HG02588 (cell line): Measurements from ENCODE around the gene LARGE1.
A peak's percentile ranks its signal among the peaks of the same experiment; 100 is the strongest.

Experiments
- ATAC-seq: cut with Tn5 transposase; IDR thresholded peaks from one replicate; pipeline ENCODE4 v1.9.1; 2021; ENCODE audit warnings: mild to moderate bottlenecking, moderate library complexity; ENCODE audit not compliant: unreplicated experiment

The LARGE1 gene

DNA sequence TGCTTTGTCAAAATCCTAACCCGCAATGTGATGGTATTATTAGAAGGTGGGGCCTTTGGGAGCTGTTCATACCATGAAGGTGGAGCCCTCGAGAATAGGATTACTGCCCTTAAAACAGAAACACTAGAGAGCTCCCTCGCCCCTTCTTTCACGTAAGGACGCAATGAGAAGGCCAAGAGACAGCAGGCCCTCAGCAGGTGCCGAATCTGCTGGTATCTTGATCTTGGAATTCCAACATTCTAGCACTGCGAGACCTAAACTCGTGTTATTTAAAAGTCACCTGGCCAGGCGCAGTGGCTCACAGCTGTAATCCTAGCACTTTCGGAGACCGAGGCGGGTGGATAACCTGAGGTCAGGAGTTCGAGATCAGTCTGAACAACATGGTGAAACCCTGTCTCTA lies 33.1 kb downstream of the LARGE1 start:
- ATAC-seq, result no peak

DNA sequence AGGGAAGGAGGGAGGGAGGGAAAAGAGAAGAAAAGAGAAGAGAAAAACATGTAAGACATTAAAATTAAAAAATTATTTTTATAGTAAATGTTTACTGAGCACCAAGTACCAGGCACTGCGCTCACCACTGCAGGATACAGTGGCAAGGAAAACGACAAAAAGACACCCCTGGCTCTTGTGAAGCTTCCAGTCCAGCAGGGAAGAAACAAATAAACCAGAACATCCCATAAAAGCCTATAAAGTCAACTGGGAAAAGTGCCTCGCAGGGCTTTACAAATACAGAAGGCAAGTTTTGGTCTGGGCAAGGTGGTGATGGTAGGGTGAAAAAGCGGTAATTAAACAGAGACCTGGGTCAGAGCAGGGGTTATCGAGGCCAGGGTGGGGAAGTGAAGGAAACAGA lies 33.6 kb downstream of the LARGE1 start:
- no peak for ATAC-seq

DNA sequence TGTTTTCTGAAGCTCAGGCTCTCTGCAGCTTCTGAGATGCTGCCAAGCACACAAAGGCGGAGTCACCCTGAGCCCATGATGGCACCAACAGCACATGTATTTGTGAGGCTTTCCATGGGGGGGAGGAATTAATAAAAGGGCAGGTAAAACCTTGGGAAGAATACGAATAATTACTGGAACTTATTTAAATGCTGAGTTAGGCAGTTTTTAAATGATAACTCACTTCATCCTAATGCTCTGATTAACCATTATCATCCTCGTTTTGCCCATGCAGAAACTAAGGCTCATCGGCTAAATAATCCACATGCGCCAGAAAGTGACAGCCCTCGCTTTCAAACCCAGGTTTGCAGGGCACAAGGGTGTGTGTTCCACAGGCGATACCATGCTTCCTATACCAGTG lies 35.4 kb downstream of the LARGE1 start:
- no peak for ATAC-seq

DNA sequence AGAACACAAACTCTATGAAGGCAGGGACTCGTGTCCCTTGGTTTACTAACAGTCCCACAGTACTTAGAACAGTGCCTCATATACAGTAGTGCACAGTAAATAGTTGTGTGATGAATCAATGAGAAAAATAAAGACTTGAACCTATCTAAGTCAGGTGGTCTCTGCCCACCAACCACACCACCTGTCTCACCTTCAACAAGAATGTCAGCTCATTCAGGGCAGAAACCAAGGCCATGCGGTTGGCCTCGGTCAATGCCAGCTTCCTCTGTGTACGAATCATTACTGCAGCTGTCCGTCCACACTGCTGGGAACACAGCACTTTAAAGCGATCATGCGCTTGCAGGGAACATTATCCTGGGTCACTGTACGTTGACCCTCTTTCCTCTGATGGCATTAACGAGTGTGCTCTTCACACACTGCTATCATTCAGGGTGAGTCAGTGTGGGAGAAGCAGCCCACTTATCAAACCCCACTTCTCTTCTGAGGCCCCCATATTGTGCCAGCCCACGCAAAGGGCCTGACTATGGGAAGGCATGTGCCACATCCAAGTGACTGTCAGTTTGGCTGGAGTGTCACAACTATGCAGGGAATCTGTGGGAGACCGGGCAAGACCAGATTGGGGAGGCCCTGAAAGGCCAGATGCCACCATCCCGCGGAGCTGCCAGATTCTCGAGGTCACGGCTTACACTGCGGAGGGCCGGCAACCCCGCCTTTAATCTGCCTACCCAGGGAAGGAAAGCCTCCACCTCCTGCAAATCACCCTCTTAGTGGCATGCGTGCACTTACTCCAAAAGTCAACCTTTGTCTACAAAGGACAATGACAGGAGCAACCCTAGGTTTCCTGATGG lies 36.1 kb downstream of the LARGE1 start:
- no peak for ATAC-seq

DNA sequence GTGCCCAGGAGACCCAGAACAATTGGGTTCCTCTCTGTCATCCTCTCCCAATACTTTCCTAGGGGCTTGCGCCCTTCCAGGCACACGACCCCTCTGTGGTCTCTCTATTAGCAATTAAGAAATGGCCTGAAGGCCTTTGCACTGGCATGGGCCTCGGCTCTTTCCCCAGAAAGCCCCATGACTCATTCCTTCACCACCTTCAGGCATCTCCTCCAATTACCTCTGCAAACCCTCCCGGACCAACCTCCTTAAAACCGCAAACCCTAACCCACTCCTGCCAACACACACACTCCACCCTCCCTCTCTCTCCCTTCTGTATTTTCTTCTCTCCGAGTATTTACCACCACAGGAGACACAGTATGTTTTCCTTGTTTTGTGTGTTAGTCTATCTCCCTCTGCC lies 36.7 kb downstream of the LARGE1 start:
- peak; percentile 51 for ATAC-seq

DNA sequence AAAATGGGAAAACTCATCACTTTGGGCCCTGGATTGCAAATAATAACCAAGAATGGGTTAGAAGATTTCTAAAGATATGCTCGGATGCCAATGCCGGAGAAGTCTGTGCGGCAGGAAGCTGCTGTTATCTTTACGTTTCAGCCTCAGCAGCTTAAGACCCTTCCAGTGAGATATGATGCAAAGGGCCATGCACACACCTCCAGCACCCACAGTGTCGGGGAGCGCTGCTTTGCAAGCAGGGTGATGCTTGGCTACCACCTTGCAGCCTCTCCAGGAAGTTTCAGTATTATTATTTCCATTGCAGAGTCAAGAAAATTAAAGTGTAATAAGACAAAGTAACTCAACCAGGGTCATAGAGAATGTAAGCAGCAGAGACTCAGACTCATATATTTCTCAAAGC lies 37.3 kb downstream of the LARGE1 start:
- ATAC-seq, result no peak

DNA sequence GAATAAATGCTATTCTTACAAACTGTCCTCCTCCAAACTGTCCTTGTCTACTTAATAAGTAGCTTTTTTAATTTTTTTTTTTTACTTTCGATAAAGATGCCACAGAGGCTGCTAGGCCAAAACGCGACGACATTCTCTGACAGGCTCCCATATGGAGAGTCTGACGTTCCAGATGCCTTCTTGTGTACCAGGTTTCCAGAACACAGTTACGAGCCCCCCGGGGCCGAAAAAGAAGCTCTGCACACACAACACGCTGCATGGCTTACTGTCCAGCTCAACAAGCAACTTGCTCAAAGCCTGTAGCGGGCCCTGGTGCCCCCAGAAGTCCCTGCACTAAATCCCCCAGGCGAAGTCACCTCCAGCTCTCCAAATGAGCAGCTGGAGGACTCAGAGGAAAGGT lies 39.3 kb downstream of the LARGE1 start:
- no peak for ATAC-seq

DNA sequence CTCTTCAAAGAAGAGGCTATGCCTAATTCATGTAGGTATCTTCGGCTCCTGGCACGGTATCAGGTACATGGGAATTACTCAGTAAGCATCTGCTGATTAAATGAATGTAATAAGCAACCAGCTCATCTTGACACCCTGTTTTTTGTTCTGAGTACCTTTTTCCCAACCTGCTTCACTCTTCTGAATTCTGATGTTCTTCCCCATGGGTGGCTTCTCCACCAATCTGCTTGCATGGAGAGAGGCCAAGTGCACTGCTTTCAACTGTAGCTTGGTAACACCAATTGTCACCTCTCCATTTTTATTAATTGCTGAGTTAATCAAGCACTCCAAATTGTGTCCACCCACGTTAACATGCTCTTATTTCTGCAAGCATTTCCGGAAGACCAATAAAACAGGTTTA lies 40.5 kb downstream of the LARGE1 start:
- no peak for ATAC-seq

DNA sequence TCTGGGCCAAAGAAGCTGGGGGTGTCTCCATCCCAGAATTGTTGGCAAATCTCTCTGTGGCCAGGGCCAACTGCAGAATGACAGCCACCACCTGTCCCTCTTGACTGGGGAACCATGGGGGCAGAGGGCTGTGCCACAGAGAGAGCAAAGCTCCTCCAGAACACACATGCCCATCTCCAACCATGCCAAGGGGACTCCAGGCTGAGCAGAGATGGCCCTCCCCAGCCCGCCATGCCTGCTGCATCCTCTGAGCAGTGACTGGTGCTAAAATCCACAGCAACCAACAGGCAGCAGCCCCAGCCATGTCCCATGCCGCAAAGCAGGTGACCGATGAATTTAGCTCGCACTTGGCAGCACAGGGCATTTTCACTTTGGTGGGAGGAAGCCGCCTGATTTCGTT lies 45.0 kb downstream of the LARGE1 start:
- ATAC-seq, result no peak

DNA sequence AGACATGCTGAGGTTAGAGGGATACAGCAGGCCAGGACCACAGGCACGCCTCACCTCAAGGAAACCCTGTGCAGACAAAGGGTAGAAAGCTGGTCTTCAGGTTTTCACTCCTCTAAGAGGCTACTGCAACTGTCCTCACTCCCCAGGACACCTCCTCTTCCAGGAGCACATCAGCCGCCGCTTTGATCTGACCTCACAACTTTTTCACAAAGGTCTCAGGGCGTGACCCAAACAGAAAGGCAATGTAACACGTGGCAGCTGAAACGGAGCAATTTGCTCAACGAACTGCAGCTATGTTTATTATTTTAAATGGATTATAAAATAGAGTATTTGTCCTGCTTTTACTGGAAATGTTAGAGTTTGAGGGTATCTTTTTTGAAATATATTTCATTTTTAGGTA lies 46.1 kb downstream of the LARGE1 start:
- no peak for ATAC-seq

DNA sequence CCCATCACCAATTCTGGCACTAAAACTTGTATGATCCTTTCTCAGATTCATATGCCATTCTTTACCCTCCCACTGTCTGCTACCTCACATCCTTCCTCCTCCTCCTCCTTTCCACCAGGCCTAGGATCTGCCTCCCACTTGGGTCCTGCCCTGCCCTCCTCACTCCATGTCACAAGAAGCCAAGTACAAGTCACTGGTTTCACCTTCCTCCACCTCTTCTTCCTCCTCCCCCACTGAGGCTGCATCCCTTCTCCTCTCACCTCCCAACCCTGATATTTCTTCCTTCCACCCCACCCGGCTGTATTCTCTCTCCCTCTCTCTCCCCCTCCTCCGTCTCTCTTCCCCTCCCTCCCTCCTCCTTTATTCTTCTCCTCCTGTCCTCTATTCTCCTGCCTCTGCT lies 46.6 kb downstream of the LARGE1 start:
- ATAC-seq, result no peak

DNA sequence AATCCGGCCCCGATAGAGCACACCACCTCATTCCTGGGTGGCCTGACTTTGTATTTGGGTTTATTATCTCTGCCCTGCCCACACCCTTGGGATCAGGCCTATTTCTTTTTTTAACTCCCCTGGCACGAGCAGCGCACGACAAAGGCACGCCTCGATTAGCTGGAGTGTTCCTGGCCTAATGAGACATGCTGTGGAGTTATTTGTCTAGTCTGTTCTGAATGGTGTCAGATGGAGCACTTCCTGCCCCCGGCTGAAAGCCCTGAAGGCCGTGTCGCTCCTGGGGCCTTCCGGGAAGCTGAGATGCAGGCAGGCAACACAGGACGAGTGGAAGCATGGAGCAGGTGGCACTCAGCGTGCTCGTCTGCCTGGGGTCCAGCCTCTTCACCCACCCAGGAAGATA lies 47.1 kb downstream of the LARGE1 start:
- ATAC-seq, result no peak

DNA sequence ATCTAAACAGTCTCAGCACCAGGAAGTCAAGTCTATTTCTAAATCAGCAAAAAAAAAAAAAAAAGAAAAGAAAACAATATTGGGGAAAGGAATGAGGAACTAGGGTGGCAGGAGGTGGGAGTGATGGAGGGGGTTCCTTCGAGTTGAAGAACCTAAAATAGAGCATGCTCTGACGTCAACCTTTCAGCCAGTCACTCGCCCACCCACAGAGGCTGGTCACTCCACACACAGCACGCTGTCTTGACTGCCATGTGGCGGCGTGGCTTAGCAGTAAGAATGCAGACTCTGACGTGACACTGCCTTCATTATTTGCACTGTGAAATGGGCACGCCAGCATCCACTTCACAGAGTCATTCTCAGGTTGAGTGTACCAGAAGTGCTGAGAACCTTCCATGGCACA lies 48.3 kb downstream of the LARGE1 start:
- ATAC-seq, result no peak

DNA sequence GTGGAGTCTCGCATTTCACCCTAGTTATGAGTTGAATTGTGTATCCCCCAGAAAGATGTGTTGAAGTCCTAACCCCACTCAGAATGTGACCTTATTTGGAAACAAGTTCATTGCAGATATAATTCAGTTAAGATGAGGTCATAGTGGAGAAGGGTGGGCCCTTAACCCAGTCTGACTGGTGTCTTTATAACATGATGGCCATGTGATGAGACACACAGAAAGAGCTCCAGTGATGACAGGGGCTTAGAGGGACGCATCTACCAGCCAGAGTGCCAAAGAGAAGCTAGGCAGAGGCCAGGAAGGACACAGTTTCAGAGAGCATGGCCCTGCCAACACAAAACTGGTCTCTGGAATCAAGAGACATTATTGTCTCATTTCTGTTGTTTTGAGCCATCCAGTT lies 50.3 kb downstream of the LARGE1 start:
- ATAC-seq, result no peak

DNA sequence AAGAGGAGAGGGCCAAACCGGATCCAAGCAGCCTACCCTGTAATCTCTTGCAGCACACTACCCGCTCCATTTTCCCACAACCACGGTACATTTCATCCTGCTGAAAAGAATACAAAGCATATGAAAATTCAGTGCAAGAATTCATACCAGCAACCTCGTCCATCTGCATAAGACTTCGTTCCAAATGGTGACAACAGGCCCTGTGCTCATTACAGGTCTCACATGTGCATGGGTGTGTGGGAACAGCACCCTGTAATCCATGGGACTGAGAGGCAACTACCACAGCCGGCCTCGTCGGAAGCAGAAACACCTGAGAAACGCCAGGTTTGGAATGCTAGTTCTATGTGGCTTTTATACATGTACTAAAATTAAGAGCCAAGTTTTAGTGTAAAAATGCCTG lies 52.3 kb downstream of the LARGE1 start:
- no peak for ATAC-seq

DNA sequence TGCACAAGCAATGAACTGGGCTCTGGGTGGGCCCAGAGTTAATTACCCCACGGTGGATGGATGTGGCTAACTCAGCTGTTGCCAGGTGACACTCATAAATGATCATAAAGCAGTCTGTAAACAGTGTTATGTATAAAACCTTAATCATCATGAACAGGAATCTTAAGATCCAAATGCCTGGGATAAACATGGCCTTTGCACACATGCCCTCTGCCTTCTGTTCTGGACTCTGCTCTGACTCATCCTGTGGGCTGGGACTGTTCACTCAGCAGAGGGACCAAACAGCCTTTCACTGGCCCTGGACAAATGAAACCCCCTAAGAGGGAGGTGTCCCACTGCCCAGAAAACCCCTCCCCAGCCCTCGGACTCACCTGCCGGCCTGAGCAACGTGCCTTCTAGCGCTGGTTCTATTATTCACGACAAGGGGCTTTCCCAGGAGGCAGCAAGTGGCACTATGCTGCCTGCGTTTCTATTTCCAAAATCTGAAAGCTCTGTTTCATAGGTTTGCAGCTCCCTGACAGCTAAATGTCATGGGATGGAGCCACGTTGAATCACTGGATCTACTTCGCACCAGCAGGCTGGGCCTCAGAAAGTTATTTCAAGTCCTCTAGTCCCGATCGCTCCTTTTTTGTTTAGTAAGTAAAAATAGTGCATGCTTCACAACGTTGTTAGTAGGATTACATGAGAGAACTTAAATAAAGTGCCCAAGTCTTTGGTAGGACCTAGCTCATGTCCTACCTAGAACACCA lies 53.0 kb downstream of the LARGE1 start:
- ATAC-seq, result no peak

DNA sequence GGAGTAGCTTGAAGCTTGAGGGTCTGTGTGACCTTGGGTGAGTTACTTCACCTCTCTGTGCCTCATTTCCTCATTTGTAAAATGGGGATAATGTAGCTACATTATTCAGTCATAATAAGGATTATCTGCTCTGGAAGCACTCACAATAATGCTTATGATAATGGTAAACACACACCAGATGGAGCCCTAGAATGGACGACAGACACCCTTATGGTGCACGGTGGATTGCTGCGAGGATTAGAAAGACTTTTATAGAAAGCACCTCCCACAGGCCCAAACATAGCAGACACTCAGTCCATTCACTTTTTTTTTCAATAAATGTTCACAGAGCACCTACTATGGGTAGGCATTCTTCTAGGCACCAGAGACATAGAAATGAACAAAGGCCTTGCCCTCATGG lies 53.8 kb downstream of the LARGE1 start:
- ATAC-seq, result no peak

DNA sequence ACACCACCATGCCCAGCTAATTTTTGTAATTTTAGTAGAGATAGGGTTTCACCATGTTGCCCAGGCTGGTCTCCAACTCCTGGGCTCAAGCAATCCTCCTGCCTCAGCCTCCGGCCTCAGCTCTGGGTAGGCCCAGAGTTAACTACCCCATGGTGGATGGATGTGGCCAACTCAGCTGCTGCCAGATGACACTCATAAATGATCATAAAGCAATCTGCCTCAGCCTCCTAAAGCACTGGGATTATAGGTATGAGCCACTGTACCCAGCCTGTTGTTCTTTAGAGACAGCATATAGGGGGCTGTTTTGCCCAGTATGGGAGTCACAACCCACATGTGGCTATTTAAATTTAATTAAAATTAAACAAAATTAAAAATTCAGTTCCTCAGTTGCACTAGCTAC lies 54.3 kb downstream of the LARGE1 start:
- no peak for ATAC-seq

DNA sequence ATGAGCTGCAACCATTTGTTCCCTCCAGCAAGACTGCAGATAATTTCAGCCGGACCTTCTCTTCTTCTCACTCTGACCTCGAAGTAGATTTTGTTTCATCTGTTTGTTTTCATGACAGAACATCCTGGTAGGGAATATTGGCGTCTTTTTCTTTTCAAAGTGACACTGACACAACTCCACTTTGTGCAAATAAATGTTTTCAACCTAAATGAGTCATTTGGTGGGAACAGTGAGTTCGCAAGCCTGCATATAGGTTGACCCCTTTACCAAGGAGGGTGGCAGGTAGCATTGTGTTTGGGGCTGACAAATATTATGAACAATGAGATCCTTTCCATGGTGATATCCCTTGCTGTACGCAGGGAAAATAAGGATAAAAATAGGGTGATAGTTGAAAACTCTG lies 55.0 kb downstream of the LARGE1 start:
- ATAC-seq, result no peak

DNA sequence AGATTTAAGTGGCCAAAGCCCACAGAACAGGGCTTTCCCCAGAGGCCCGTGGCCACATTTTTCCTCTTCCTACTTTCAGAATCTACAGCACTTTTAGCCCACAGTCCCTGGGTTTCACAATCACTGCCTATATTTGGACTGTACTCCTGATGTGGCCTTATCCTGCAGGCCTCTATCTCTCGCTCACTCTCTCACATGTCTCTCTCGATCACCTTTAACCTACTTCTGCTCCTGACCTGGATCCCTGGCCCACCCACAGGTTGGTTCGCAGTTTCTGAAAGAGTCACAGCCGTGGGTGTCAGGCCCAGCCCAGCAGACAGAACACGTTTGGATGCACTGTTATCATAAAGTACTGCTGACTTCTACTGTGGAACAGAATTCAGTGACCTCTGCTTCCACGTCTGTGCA lies 55.5 kb downstream of the LARGE1 start:
- ATAC-seq, result no peak

DNA sequence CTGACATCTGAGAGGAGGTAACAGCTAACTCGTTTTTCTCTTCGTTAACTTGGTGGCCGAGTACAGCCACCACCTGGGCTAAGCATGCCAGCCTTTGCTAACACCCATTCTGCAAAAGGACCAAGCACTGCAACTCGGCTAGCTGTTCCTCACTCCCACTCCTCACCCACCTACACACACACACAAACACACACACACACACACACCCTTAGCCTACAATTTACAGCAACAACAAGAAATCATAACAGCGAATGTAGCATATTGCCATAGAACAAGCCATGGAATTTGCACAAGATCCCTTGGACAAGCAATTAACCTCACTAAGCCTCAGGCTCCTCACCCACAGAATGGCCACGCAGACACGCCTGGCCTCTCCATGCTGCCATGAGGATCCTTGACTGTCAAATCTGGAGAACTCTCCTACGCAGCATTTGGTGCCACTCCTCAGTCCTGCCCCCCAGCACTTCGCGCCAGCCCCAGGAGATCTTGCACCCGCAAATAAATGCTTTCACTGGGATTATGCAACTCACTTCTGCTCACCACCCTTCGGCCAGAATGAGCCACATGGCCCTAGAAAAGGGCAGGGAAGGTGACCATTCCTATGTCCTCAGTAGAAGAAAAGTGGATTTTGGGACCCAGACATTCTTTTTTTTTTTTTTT lies 58.9 kb downstream of the LARGE1 start:
- no peak for ATAC-seq

DNA sequence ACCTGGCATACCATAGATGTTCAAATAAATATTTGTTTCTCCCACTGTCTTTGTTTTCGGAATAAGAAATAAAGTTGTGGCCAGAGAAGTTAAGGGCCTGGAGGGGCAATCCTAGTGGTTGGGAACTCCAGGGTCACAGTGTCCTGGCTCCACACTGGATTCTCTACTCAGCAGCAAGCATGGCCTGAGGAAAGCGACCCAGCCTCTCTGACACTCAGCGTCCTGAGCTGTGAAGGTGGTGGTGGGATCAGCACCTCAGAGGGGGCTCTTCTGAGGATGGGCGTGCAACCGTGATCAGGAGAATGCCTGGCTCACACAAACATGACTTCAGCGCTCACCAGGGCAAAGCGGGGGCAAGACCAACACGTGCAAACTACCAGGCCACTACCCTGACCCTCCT lies 59.9 kb downstream of the LARGE1 start:
- ATAC-seq, result no peak
